Skeletal muscle tissue (tissue), 4 donors: ENCODE data around the gene PCNT. TPM values are rescaled to one million over a fixed set of nuclear protein-coding genes. Genes with fewer than 3 reads are reported as not detected.

Source experiments
- H3K27ac ChIP-seq: one replicate; pipeline ENCODE4 v1.7.0; 2013; ENCODE audit warnings: mild to moderate bottlenecking, low read depth, low read length, inconsistent platforms
- H3K27me3 ChIP-seq, 3 donors: one replicate each; pipeline ENCODE4 v1.7.0; 2013; ENCODE audit warnings: low read length in 3 of 3; ENCODE audit not compliant: control insufficient read depth in 3 of 3, insufficient read depth in 3 of 3
- H3K36me3 ChIP-seq, 3 donors: one replicate each; pipeline ENCODE4 v1.7.0; 2013; ENCODE audit warnings: low read length in 3 of 3; ENCODE audit not compliant: control insufficient read depth in 3 of 3, insufficient read depth in 3 of 3
- H3K4me1 ChIP-seq, 3 donors: one replicate each; pipeline ENCODE4 v1.7.0; 2013; ENCODE audit warnings: low read length in 3 of 3, mild to moderate bottlenecking in 3 of 3; ENCODE audit not compliant: control insufficient read depth in 3 of 3, insufficient read depth in 3 of 3
- H3K4me3 ChIP-seq, 3 donors: one replicate each; pipeline ENCODE4 v1.7.0; 2013; ENCODE audit warnings: low read length in 3 of 3
- H3K9ac ChIP-seq, 3 donors: one replicate each; pipeline ENCODE4 v1.7.0; 2013; ENCODE audit warnings: low read length in 3 of 3, mild to moderate bottlenecking in 3 of 3, moderate library complexity in 2 of 3, low read depth in 1 of 3
- H3K9me3 ChIP-seq, 3 donors: one replicate each; pipeline ENCODE4 v1.7.0; 2013; ENCODE audit warnings: low read length in 3 of 3; ENCODE audit not compliant: control insufficient read depth in 3 of 3
- total RNA-seq: library from RNA; depleted of rRNA; stranded (reverse); fragments of >200 nt; gene quantifications from one replicate; pipeline ENCODE4 v1.2.3, GENCODE V29; 2014
- donor health status: Osteomylitis.

Gene PCNT
- total RNA-seq, 1 donor from 2014 or later, result 42.8 TPM

GRCh38 chr21:46420241-46421190 lies 96.6 kb downstream of the PCNT start:
- no peak overlapping the region for H3K4me3 ChIP-seq
- H3K4me1 ChIP-seq, result no peaks in the 10 kb centered on the region
- H3K9ac ChIP-seq, result no peak overlapping the region
- no peaks in the 10 kb centered on the region for H3K9me3 ChIP-seq
- peaks cover 72 to 82% (median 77%) of the 10 kb centered on the region in 3 donors for H3K36me3 ChIP-seq
- H3K27ac ChIP-seq, result no peak overlapping the region
- H3K27me3 ChIP-seq, result no peaks in the 10 kb centered on the region

DNA sequence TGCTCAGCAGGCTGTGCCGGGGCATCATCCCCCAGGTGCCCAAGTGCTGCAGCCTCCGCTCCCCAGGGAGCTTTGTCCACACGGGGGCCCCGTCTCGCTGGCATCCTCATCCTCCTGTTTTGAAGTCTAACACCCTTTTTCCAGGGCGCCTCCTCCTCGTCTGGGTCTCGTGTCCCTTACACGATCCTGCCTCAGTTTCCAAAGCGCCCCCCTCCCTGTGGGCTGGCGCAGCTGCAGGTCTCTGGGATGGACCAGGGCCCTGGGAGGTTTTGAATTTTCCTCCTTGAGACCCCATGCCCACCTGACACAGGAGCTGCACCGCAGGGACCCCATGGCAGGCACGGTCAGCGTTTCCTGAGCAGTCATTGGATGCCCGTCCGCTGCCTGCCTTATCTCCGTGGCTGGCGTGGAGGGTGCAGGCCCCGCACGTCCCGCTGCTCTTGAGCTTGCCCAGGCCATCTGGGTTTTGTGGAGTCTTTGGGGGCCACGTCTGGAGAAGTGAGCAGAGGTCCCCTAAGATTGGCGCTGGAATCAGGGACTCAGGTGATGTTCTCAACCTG lies 97.3 kb downstream of the PCNT start:
- Histone ChIP-seq H3K4me3 (no peak overlapping the region), H3K4me1 (no peaks in the 10 kb centered on the region), H3K9me3 (no peaks in the 10 kb centered on the region), H3K27ac (no peak overlapping the region), H3K27me3 (no peaks in the 10 kb centered on the region), H3K9ac (no peak overlapping the region), H3K36me3 (peaks cover 68 to 81% (median 76%) of the 10 kb centered on the region in 3 donors)

- Histone ChIP-seq H3K9me3 (no peaks in the 10 kb centered on the region), H3K9ac (no peak overlapping the region), H3K36me3 (peaks cover 64 to 81% (median 76%) of the 10 kb centered on the region in 3 donors), H3K4me3 (no peak overlapping the region), H3K27me3 (no peaks in the 10 kb centered on the region), H3K27ac (no peak overlapping the region), H3K4me1 (no peaks in the 10 kb centered on the region)
Measured at GRCh38 chr21:46421756-46422555, 98.0 kb downstream of the PCNT start.

DNA sequence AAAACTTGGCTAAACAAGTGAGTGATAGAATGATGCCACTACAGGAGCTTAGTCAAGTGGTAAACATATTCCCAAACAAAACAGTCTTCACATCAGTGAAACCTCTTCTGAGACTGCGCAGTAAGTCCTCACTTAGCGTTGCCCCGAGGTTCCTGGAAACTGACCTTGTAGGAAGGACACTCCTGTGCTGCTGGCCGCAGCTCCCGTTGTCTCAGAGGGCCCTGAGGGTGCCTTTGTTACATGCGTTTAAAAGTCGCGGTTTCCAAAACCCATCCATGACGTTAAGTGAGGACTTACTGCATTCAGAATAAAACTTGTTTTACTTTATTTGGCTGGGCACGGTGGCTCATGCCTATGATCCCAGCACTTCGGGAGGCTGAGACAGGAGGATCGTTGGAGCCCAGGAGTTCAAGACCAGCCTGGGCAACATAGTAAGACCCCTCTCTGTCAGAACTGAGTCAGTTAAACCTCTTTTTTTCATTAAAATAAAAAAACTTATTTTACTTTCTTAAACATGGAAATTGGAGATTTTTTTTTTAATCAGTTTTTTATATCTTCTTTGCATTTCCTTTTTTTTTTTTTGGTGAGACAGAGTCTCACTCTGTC lies 98.8 kb downstream of the PCNT start:
- Histone ChIP-seq H3K36me3 (peaks cover 69 to 86% (median 79%) of the 10 kb centered on the region in 3 donors), H3K4me3 (no peak overlapping the region), H3K27me3 (no peaks in the 10 kb centered on the region), H3K9me3 (no peaks in the 10 kb centered on the region), H3K27ac (no peak overlapping the region), H3K4me1 (no peaks in the 10 kb centered on the region), H3K9ac (no peak overlapping the region)

DNA sequence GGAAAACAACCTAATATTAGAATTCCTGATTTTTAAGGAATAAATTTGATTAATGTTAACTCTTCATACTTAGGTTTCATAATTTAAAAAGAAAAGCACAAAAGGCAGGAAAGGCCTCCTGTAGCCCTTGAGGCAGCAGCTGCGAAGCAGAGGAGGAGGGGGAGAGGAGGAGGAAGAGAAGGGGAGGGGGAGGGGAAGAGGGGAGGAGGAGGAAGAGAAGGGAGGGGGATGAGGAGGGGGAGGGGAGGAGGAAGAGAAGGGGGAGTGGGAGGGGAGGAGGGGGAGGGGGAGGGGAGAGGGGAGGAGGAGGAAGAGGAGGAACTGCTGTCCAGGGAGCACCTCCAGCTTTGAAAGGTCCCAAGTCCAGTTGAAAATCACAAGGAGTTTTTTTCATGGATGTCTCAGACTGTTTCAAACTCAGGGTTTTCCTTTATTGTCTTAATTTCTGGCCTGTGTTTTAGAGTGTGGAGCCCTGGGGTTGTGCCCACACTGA lies 99.6 kb downstream of the PCNT start:
- Histone ChIP-seq H3K36me3 (peaks cover 70 to 87% (median 82%) of the 10 kb centered on the region in 3 donors), H3K27ac (no peak overlapping the region), H3K9me3 (no peaks in the 10 kb centered on the region), H3K9ac (no peak overlapping the region), H3K4me1 (no peaks in the 10 kb centered on the region), H3K27me3 (no peaks in the 10 kb centered on the region), H3K4me3 (no peak overlapping the region)

- Histone ChIP-seq H3K36me3 (peaks cover 69 to 88% (median 83%) of the 10 kb centered on the region in 3 donors), H3K9me3 (no peaks in the 10 kb centered on the region), H3K4me1 (no peaks in the 10 kb centered on the region), H3K27ac (no peak overlapping the region), H3K9ac (no peak overlapping the region), H3K4me3 (no peak overlapping the region), H3K27me3 (no peaks in the 10 kb centered on the region)
Measured at GRCh38 chr21:46424039-46424591, 100.2 kb downstream of the PCNT start.

GRCh38 chr21:46424621-46425020 lies 100.7 kb downstream of the PCNT start:
- H3K36me3 ChIP-seq, result peaks cover 68 to 86% (median 82%) of the 10 kb centered on the region in 3 donors
- H3K9me3 ChIP-seq, result no peaks in the 10 kb centered on the region
- H3K27me3 ChIP-seq, result no peaks in the 10 kb centered on the region
- H3K4me1 ChIP-seq, result no peaks in the 10 kb centered on the region
- H3K4me3 ChIP-seq, result no peak overlapping the region
- no peak overlapping the region for H3K27ac ChIP-seq
- H3K9ac ChIP-seq, result no peak overlapping the region

DNA sequence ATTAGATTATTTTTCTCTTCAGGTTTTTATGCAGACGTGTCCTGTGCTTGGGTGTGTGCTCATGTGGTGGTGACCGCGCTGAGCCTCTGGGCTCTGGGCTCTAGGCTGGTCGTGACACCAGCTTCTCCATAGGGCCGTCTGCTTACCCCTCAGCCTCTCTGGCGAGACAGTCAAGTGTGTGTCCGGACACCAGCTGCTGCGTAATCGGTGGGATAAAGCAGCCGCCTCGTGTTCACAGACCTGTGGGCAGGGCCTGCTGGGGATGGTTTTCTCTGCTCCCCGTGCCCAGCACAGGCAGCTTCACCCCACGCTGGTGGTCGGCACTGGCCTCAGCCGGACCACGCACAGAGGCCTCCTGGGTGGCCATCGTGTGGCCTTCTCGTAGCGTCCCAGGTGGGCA lies 101.1 kb downstream of the PCNT start:
- H3K27ac ChIP-seq, result peak overlapping the region; percentile 30
- no peaks in the 10 kb centered on the region for H3K9me3 ChIP-seq
- no peaks in the 10 kb centered on the region for H3K4me1 ChIP-seq
- H3K36me3 ChIP-seq, result peaks cover 68 to 86% (median 82%) of the 10 kb centered on the region in 3 donors
- H3K4me3 ChIP-seq, result no peak overlapping the region
- H3K9ac ChIP-seq, result no peak overlapping the region
- no peaks in the 10 kb centered on the region for H3K27me3 ChIP-seq

- H3K27ac ChIP-seq, result peak overlapping the region; percentile 30
- peaks cover 70 to 87% (median 84%) of the 10 kb centered on the region in 3 donors for H3K36me3 ChIP-seq
- H3K9me3 ChIP-seq, result no peaks in the 10 kb centered on the region
- no peak overlapping the region for H3K9ac ChIP-seq
- no peak overlapping the region for H3K4me3 ChIP-seq
- H3K27me3 ChIP-seq, result no peaks in the 10 kb centered on the region
- H3K4me1 ChIP-seq, result no peaks in the 10 kb centered on the region
Measured at GRCh38 chr21:46425571-46425970, 101.6 kb downstream of the PCNT start.
